Right lobe of liver (tissue), 6 donors: Measurements from ENCODE around the gene SRSF2. TPM values are rescaled to one million over a fixed set of nuclear protein-coding genes. Genes with fewer than 3 reads are reported as not detected.
A peak's percentile ranks its signal among the peaks of the same experiment; 100 is the strongest.
"Not testable (repeated sequence)": the region's sequence is repeated elsewhere in the genome, so short reads cannot be mapped to it uniquely, and the experiment has no call there.

ENCODE experiments used
- ATAC-seq, 4 donors: fragments of 200-7000 bp; cut with Tn5 transposase; one replicate each; pipeline ENCODE4 v1.9.1; 2020; ENCODE audit warnings: mild to moderate bottlenecking in 4 of 4, moderate library complexity in 4 of 4
- DNase-seq, 3 donors: peaks; one replicate each; pipeline ENCODE4 v3.0.0-alpha.2; 2020
- H3K27ac ChIP-seq, 3 donors: fragments of 200-600 bp; one replicate each; pipeline ENCODE4 v1.8.0; 2022
- H3K27me3 ChIP-seq, 2 donors: fragments of 200-600 bp; one replicate each; pipeline ENCODE4 v1.8.0; 2022
- H3K36me3 ChIP-seq, 4 donors: fragments of 200-600 bp; sonication (generic) in 1 of 4; one replicate each; pipeline versions ENCODE4 v1.5.1 to v1.8.0; 2017 to 2022; ENCODE audit warnings: control low read depth in 1 of 4
- H3K4me1 ChIP-seq, 4 donors: fragments of 200-600 bp; sonication (generic) in 1 of 4; one replicate each; pipeline versions ENCODE4 v1.5.1 to v1.8.0; 2017 to 2022; ENCODE audit warnings: control low read depth in 1 of 4
- H3K4me3 ChIP-seq, 3 donors: fragments of 200-600 bp; one replicate each; pipeline ENCODE4 v1.8.0; 2022
- H3K9me3 ChIP-seq, 4 donors: fragments of 200-600 bp; sonication (generic) in 1 of 4; one replicate each; pipeline versions ENCODE4 v1.5.1 to v1.8.0; 2017 to 2022; ENCODE audit warnings: control low read depth in 1 of 4
- POLR2A ChIP-seq: fragments of 450-650 bp; IDR thresholded peaks from one replicate; pipeline ENCODE4 v1.6.1; 2017; ENCODE audit warnings: antibody characterized with exemption, mild to moderate bottlenecking
- WGBS: methylation state at CpG from one replicate; pipeline ENCODE4 v1.1.6; 2018; ENCODE audit warnings: low coverage, low lambda C conversion rate; ENCODE audit not compliant: insufficient coverage; ENCODE audit errors: missing lambda C conversion rate; 5-methylcytosine and 5-hydroxymethylcytosine counted together
- intact Hi-C, 2 donors: fragments of 100-400 bp; cut with DNase I; formaldehyde crosslinking; loops; one replicate each; pipeline versions ENCODE4 v1.11.2 to v1.14.1; 2022
- total RNA-seq, 6 experiments: library from RNA; depleted of rRNA in 2 of 6; stranded (reverse); fragments of >200 nt in 2 of 6; fragmentation: NEBNext Ultra II Directional in 3 of 6; extraction: Animal tissue kit (Norgen Biotek cat#: 25700) in 3 of 6; gene quantifications; one replicate each; pipeline versions ENCODE4 v1.1.0 to v1.2.4, GENCODE V29; 2016 to 2023
- TF ChIP-seq, protein P1 (sequence below), 4 donors: fragments of 200-600 bp in 3 of 4; fragments of 450-650 bp in 1 of 4; IDR thresholded peaks; one replicate each; pipeline versions ENCODE4 v1.5.1 to v1.8.0; 2016 to 2022; ENCODE audit warnings: antibody characterized with exemption in 4 of 4, mild to moderate bottlenecking in 2 of 4
- donor health status: DM: no; HTN: yes; CAD: no.
- donor health status: DM: no; HTN: no; CAD: no.
- donor health status: DM: no; HTN: no; CAD: no.
- donor health status: DM: no; HTN: yes; CAD: no.
- donor health status: DM: no; HTN: yes; CAD: no.

Gene SRSF2
- total RNA-seq, 6 experiments from 2014 or later = 62.4 to 106 (median 86.0) TPM

DNA sequence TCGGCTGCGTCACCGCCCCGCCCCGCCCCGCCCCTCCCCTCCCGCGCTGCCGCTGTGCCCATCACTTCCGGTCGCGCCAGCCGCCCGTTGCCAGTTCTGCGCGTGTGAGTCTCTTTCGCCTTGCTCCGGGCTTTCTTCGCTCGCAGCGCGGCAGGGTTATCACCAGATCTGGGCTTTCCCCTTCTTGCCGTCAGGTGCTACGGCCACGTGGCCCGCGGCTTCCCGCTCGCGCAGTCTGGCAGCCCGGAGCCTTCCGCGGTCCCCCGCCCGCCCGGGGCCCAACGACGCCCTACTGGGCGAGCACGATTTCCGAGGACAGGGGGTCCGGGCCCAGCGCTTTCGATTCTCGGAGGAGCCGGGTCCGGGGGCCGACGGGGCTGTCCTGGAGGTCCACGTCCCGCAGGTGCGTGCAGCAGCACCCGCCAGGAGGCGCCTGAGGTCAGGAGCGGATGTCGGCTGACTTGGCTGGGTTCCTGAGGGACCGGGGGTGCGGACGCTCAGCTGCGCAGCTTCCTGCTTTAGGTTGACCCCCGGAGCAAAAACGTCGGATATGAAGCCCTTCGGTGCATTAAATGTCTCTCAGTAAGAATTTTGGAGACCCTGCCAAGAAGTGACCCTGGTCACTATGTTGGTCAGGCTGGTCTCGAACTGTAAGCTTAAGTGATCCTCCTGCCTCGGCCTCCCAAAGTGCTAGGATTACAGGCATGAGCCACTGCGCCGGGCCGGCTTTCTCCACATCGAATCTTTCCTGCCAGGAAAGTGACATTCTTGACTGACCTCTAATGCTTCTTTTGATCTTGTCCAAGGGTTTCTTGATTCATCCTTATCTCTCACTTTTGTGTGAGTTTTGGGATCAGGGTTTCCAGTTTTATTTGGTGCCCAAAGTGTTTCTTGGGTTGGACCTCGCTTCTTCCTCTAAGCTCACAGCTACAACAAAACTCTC, 10.1 kb downstream of the SRSF2 start, which contains the start of gene METTL23:
METTL23 (plus strand) TSS at position 64 of the 943 bp plus-strand sequence. CDS start 2,872 bp downstream, outside the sequence.
- TF ChIP-seq, protein P1, sequence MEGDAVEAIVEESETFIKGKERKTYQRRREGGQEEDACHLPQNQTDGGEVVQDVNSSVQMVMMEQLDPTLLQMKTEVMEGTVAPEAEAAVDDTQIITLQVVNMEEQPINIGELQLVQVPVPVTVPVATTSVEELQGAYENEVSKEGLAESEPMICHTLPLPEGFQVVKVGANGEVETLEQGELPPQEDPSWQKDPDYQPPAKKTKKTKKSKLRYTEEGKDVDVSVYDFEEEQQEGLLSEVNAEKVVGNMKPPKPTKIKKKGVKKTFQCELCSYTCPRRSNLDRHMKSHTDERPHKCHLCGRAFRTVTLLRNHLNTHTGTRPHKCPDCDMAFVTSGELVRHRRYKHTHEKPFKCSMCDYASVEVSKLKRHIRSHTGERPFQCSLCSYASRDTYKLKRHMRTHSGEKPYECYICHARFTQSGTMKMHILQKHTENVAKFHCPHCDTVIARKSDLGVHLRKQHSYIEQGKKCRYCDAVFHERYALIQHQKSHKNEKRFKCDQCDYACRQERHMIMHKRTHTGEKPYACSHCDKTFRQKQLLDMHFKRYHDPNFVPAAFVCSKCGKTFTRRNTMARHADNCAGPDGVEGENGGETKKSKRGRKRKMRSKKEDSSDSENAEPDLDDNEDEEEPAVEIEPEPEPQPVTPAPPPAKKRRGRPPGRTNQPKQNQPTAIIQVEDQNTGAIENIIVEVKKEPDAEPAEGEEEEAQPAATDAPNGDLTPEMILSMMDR (IDR thresholded peaks at IDR 0.05) = peak; percentile 59 to 76 (median 63)
- no peak for TF ChIP-seq POLR2A
- Histone ChIP-seq H3K27me3 (no peaks in the 10 kb centered on the region), H3K36me3 (peaks cover 4 to 41% (median 19%) of the 10 kb centered on the region in 4 donors), H3K4me3 (peak within 1 kb of the TSS; percentile 92 to 100 (median 93)), H3K27ac (peak within 1 kb of the TSS; percentile 98 to 99 (median 99)), H3K4me1 (peaks cover 0 to 23% (median 9%) of the 10 kb centered on the region in 4 donors), H3K9me3 (no peaks in the 10 kb centered on the region)
- peak; percentile 63 to 74 (median 68) for ATAC-seq
- under 1% methylated on average over 31 of the region's 71 CpGs for WGBS
- peak; percentile 89 to 90 (median 89) for DNase-seq
- intact Hi-C loops = no loop called here

DNA sequence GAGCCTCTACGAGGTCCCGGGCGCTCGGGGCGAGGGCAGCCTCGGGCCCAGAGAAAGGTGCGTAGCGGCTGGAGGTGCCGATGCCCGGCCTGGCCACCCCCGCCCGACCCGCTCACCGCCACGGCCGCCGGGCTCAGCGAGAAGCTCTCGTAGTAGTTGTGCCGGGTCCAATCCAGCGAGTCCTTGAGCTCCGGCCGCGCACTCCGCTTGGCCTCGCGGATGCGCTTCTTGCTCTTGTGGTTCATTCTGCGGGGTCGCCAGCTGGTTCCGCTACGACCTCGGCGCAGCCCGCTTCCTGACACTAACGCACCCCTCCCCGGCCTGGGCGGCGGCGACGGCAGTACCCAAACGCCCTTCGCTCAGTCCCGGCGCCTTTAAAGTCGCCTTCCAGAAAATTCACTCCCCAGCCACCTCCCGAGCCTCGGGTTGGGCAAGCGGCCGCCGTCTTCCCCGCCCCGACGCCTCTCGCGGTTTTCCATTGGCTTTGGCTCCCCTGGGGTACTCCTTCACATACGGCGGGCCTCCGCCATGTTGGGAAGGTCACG, 10.8 kb downstream of the SRSF2 start, which contains the start of gene JMJD6:
JMJD6 (minus strand) TSS at position 376 of the 545 bp plus-strand sequence; CDS start at position 245, 131 bp downstream.
- 0% methylated on average over 7 of the region's 60 CpGs for WGBS
- peak; percentile 87 to 95 (median 90) for ATAC-seq

DNA sequence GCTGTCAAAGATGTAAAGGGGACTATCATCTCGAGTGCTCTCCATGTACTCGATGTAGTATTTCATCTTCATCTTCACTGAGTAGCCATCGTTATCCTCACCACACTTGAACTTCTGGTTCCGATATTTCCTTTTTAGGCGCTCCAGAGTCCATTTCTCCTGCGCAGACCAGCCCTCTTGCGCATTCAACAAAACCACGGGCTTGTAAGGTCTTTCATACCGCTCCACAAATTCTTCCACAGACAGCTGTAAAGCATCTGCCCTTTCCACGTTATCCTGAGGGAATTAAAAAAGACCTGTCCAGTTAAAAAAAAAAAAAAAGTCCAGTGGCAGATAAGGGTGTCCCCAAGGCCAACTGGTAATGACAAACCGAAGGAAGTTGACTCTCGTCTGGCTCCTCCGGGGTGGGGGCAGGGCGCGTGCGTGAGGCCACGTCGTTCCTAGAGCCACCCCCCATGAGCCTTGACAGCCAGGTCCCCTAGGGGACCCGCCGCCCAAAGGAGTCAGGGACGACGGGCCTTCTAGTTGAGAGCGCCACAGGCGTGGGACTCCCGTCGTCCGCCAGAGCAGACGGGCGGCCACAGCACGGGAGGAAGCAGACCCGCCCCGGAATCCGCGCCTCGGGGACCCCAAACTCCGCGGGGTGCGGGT, 11.4 kb downstream of the SRSF2 start:
- Histone ChIP-seq H3K36me3 (peaks cover 4 to 44% (median 25%) of the 10 kb centered on the region in 4 donors), H3K27me3 (no peaks in the 10 kb centered on the region), H3K4me1 (peaks cover 0 to 18% (median 9%) of the 10 kb centered on the region in 4 donors), H3K9me3 (no peaks in the 10 kb centered on the region), H3K27ac (peak overlapping the region; percentile 98 to 99 (median 99)), H3K4me3 (peak overlapping the region; percentile 92 to 100 (median 93))
- peak; percentile 37 to 58 (median 53) for ATAC-seq
- intact Hi-C loops = no loop called here
- TF ChIP-seq, protein P1 (IDR thresholded peaks at IDR 0.05) = no peak
- no peak for TF ChIP-seq POLR2A
- WGBS = 7% methylated on average over 13 of the region's 38 CpGs
- peak; percentile 80 to 86 (median 82) for DNase-seq

More for the DNA sequence above, 10.8 kb downstream of the SRSF2 start, which contains the start of gene JMJD6:
- DNase-seq = peak; percentile 97 to 99 (median 98)
- no peaks in the 10 kb centered on the region for H3K27me3 ChIP-seq
- TF ChIP-seq, protein P1 (IDR thresholded peaks at IDR 0.05) = no peak
- peak; percentile 95 for TF ChIP-seq POLR2A
- intact Hi-C loops = no loop called here
- H3K36me3 ChIP-seq = peaks cover 4 to 42% (median 22%) of the 10 kb centered on the region in 4 donors
- peak within 1 kb of the TSS; percentile 92 to 100 (median 93) for H3K4me3 ChIP-seq
- peak within 1 kb of the TSS; percentile 98 to 99 (median 99) for H3K27ac ChIP-seq
- H3K9me3 ChIP-seq = no peaks in the 10 kb centered on the region
- peaks cover 0 to 18% (median 9%) of the 10 kb centered on the region in 4 donors for H3K4me1 ChIP-seq

DNA sequence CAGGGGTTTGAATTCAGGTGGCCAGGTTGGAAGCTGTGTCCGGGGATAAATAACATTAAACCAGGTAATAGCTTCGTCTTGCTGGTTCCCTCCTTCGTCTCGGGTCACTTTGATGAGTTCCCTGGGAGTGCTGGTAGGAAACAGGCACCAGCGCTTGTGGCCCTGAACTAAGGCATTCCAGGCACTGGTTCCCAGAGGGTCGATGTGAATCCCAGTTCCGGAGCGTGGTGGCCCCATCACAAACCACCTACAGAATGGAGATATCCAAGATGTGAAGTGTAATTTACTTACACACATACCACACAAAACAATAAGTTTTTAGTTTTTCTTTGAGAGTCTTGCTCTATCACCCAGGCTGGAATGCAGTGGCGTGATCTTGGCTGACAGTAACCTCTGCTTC, 13.3 kb downstream of the SRSF2 start:
- Histone ChIP-seq H3K27ac (no peak overlapping the region), H3K36me3 (peaks cover 14 to 63% (median 37%) of the 10 kb centered on the region in 4 donors)
- intact Hi-C loops = no loop called here

DNA sequence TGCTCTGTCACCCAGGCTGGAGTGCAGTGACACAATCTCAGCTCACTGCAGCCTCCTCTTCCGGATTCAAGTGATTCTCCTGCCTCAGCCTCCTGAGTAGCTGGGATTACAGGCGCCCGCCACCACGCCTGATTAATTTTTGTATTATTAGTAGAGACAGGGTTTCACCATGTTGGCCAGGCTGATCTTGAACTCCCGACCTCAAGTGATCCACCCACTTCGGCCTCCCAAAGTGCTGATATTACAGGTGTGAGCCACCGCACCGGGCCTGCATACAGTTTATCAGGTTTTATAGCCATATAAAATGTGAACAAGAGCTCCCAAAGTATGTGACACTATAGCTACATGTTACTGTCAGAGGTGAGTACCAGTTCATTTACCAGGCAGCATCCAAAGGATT, 14.2 kb downstream of the SRSF2 start:
- H3K9me3 ChIP-seq, H3K27me3 ChIP-seq, intact Hi-C loops, ATAC-seq, H3K27ac ChIP-seq, DNase-seq, H3K4me3 ChIP-seq: not testable (repeated sequence)
- peaks cover 14 to 71% (median 43%) of the 10 kb centered on the region in 4 donors for H3K36me3 ChIP-seq
- peaks cover 0 to 16% (median 8%) of the 10 kb centered on the region in 4 donors for H3K4me1 ChIP-seq
- WGBS = 97% methylated on average over 7 of the region's 8 CpGs

More for the DNA sequence above, 13.3 kb downstream of the SRSF2 start:
- Histone ChIP-seq H3K27me3 (no peaks in the 10 kb centered on the region), H3K9me3 (no peaks in the 10 kb centered on the region), H3K4me1 (peaks cover 0 to 18% (median 9%) of the 10 kb centered on the region in 4 donors), H3K4me3 (no peak overlapping the region)
- DNase-seq (no peak), ATAC-seq (no peak)
- TF ChIP-seq, protein P1 (IDR thresholded peaks at IDR 0.05) = no peak
- TF ChIP-seq POLR2A = no peak
- WGBS = 90% methylated on average over 2 of the region's 9 CpGs
